ENCODE results near the gene CBX6.

- TF ChIP-seq, protein P1, sequence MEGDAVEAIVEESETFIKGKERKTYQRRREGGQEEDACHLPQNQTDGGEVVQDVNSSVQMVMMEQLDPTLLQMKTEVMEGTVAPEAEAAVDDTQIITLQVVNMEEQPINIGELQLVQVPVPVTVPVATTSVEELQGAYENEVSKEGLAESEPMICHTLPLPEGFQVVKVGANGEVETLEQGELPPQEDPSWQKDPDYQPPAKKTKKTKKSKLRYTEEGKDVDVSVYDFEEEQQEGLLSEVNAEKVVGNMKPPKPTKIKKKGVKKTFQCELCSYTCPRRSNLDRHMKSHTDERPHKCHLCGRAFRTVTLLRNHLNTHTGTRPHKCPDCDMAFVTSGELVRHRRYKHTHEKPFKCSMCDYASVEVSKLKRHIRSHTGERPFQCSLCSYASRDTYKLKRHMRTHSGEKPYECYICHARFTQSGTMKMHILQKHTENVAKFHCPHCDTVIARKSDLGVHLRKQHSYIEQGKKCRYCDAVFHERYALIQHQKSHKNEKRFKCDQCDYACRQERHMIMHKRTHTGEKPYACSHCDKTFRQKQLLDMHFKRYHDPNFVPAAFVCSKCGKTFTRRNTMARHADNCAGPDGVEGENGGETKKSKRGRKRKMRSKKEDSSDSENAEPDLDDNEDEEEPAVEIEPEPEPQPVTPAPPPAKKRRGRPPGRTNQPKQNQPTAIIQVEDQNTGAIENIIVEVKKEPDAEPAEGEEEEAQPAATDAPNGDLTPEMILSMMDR (optimal IDR thresholded peaks at IDR 0.05 in 1 of 3, IDR thresholded peaks at IDR 0.05 in 1 of 3, conservative IDR thresholded peaks at IDR 0.05 in 1 of 3; ENCODE audit: extremely low read depth in 1 of 3, insufficient read depth in 2 of 3, low read length in 3 of 3), result no peak
- TF ChIP-seq EZH2 (IDR thresholded peaks at IDR 0.05; ENCODE audit: low read length), result no peak
Observed at GRCh38 chr22:38901111-38901641, 29.2 kb upstream of the CBX6 start.
